Esophagus squamous epithelium (tissue), 5 donors: ENCODE measurements around the gene CAMK1D. TPM values are rescaled to one million over a fixed set of nuclear protein-coding genes. Genes with fewer than 3 reads are reported as not detected.

Source experiments
- DNase-seq: peaks from one replicate; lab custom pipeline; 2025; lab: John Stamatoyannopoulos, UW
- H3K27ac ChIP-seq, 4 donors: fragments of 200-600 bp; sonication (generic); one replicate each; pipeline ENCODE4 v1.5.1; 2016 to 2019; ENCODE audit warnings: mild to moderate bottlenecking in 1 of 4
- H3K27me3 ChIP-seq, 4 donors: fragments of 200-600 bp; sonication (generic); 1 replicate in 3 of 4; 2 replicates in 1 of 4; pipeline versions ENCODE4 v1.5.1 to v1.6.0; 2017 to 2021; ENCODE audit warnings: antibody characterized with exemption in 1 of 4
- H3K36me3 ChIP-seq, 3 donors: fragments of 200-600 bp; sonication (generic); one replicate each; pipeline ENCODE4 v1.5.1; 2016 to 2019
- H3K4me1 ChIP-seq, 3 donors: fragments of 200-600 bp; sonication (generic); one replicate each; pipeline ENCODE4 v1.5.1; 2017 to 2019
- H3K4me3 ChIP-seq, 4 donors: fragments of 200-600 bp; sonication (generic); 1 replicate in 3 of 4; 2 replicates in 1 of 4; pipeline ENCODE4 v1.5.1; 2016 to 2019; ENCODE audit warnings: mild to moderate bottlenecking in 2 of 4, moderate library complexity in 1 of 4
- H3K9me3 ChIP-seq, 3 donors: fragments of 200-600 bp; sonication (generic); one replicate each; pipeline ENCODE4 v1.5.1; 2016 to 2019
- CTCF ChIP-seq, 6 experiments: fragments of 450-650 bp in 4 of 6; fragments of 200-600 bp in 2 of 6; sonication (generic) in 2 of 6; IDR thresholded peaks; one replicate each; pipeline ENCODE4 v1.5.1; 2016 to 2019; ENCODE audit warnings: antibody characterized with exemption in 6 of 6, mild to moderate bottlenecking in 4 of 6, moderate library complexity in 4 of 6
- POLR2A ChIP-seq, 4 donors: fragments of 450-650 bp; IDR thresholded peaks; one replicate each; pipeline ENCODE4 v1.6.1; 2017; ENCODE audit warnings: antibody characterized with exemption in 4 of 4, mild to moderate bottlenecking in 4 of 4, moderate library complexity in 3 of 4
- WGBS, 2 donors: methylation state at CpG; one replicate each; pipeline ENCODE4 v1.1.5; 2018; 5-methylcytosine and 5-hydroxymethylcytosine counted together
- intact Hi-C: fragments of 100-400 bp; cut with DNase I; formaldehyde crosslinking; loops from one replicate; pipeline ENCODE4 v1.15.0; 2022
- total RNA-seq, 4 donors: library from RNA; depleted of rRNA; stranded (reverse); fragments of >200 nt; gene quantifications; one replicate each; pipeline ENCODE4 v1.1.0, GENCODE V29; 2016
- donor health status: DM: yes; HTN: yes; CAD: no.

The CAMK1D gene
- total RNA-seq, 4 donors from 2014 or later: 3.8 to 11.8 (median 9.9) TPM

GRCh38 chr10:12644380-12645144 lies 295.2 kb downstream of the CAMK1D start:
- H3K27ac ChIP-seq: no peak overlapping the region
- no peak for TF ChIP-seq POLR2A (IDR thresholded peaks at IDR 0.05)
- no peak for TF ChIP-seq CTCF (IDR thresholded peaks at IDR 0.05)
- H3K27me3 ChIP-seq: no peaks in the 10 kb centered on the region
- DNase-seq: no peak
- no peak overlapping the region for H3K4me3 ChIP-seq
- H3K4me1 ChIP-seq: no peaks in the 10 kb centered on the region
- H3K36me3 ChIP-seq: no peaks in the 10 kb centered on the region
- intact Hi-C loops: no loop called here
- WGBS, 2 donors: 80 to 81% methylated on average over 4 of the region's 4 CpGs
- H3K9me3 ChIP-seq: no peaks in the 10 kb centered on the region

GRCh38 chr10:12645449-12645848 lies 296.1 kb downstream of the CAMK1D start:
- intact Hi-C loops: no loop called here
- H3K9me3 ChIP-seq: no peaks in the 10 kb centered on the region
- H3K27ac ChIP-seq: no peak overlapping the region

DNA sequence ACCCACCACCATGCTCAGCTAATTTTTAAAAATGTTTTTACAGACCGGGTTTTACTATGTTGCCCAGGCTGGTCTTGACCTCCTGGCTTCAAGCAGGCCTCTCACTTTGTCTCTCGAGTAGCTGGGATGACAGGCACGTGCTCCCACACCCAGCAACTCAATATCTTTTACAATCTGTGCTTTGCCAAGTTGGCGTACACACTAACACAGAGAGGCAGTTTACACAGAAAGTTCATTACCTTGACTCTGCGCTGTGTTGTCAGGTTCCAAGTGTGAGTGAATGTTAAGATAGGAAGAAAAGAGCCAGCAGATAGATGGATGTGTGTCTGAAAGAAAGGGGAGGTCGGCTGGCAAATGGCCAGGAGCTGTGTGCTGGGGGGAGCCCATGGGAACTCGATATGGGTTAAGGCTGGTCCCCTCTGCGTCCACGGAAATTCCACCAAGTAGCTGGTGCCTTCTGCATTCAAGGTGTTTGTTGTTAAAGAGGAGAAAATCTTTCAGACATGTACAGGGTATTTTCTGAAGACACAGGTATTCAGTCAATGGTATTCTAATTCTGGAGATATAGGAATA lies 299.8 kb downstream of the CAMK1D start:
- intact Hi-C loops: no loop called here
- 70 to 76% methylated on average over 7 to 9 of the region's 9 CpGs for WGBS, 2 donors
- H3K27ac ChIP-seq: no peak overlapping the region
- TF ChIP-seq CTCF (IDR thresholded peaks at IDR 0.05): no peak
- no peak for TF ChIP-seq POLR2A (IDR thresholded peaks at IDR 0.05)
- H3K9me3 ChIP-seq: peaks cover 0 to 4% (median 0%) of the 10 kb centered on the region in 3 donors
- no peak for DNase-seq
- no peaks in the 10 kb centered on the region for H3K4me1 ChIP-seq
- H3K27me3 ChIP-seq: no peaks in the 10 kb centered on the region
- H3K4me3 ChIP-seq: no peak overlapping the region
- no peaks in the 10 kb centered on the region for H3K36me3 ChIP-seq

More at GRCh38 chr10:12645449-12645848, 296.1 kb downstream of the CAMK1D start:
- no peaks in the 10 kb centered on the region for H3K27me3 ChIP-seq
- no peaks in the 10 kb centered on the region for H3K36me3 ChIP-seq
- H3K4me1 ChIP-seq: no peaks in the 10 kb centered on the region
- no peak overlapping the region for H3K4me3 ChIP-seq
- no peak for DNase-seq
- 88 to 94% methylated on average over 9 to 10 of the region's 11 CpGs for WGBS, 2 donors
- TF ChIP-seq CTCF (IDR thresholded peaks at IDR 0.05) (no peak), POLR2A (IDR thresholded peaks at IDR 0.05) (no peak)

DNA sequence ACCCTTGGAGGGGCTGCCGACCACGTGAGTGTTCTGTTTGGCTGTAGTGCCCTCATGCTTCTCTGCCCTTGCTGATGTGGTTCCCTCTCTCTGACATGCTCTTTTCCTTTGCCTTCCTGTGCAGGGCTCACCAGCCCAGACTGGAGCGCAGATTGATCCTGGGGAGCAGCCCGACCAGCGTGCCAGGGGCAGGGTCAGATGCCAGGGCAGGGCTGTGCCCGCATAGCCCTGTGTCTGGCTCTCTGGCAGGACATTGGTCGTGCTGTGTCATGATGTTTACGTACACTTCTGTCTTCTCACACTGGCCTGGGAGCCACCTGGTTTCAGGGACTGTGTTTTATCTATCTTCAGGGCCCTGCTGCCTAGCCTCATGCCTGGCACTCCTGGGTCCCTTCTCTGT lies 300.8 kb downstream of the CAMK1D start:
- Histone ChIP-seq H3K9me3 (peaks cover 0 to 5% (median 0%) of the 10 kb centered on the region in 3 donors), H3K27me3 (no peaks in the 10 kb centered on the region), H3K36me3 (no peaks in the 10 kb centered on the region), H3K27ac (no peak overlapping the region), H3K4me3 (no peak overlapping the region), H3K4me1 (no peaks in the 10 kb centered on the region)
- TF ChIP-seq CTCF (IDR thresholded peaks at IDR 0.05) (no peak), POLR2A (IDR thresholded peaks at IDR 0.05) (no peak)
- DNase-seq: no peak
- intact Hi-C loops: no loop called here
- 89 to 95% methylated on average over 2 to 8 of the region's 8 CpGs for WGBS, 2 donors

- Histone ChIP-seq H3K27ac (no peak overlapping the region), H3K9me3 (peaks cover 0 to 5% (median 0%) of the 10 kb centered on the region in 3 donors), H3K4me1 (no peaks in the 10 kb centered on the region), H3K36me3 (no peaks in the 10 kb centered on the region), H3K4me3 (no peak overlapping the region), H3K27me3 (no peaks in the 10 kb centered on the region)
- no peak for TF ChIP-seq POLR2A (IDR thresholded peaks at IDR 0.05)
- no peak for TF ChIP-seq CTCF (IDR thresholded peaks at IDR 0.05)
- DNase-seq: no peak
- WGBS, 2 donors: 70 to 79% methylated on average over 15 of the region's 20 CpGs
- intact Hi-C loops: no loop called here
Measured at GRCh38 chr10:12650538-12651298, 301.4 kb downstream of the CAMK1D start.
